ENCODE results near the gene ZNF12. TPM values are rescaled to one million over a fixed set of nuclear protein-coding genes. Genes with fewer than 3 reads are reported as not detected.

Gene ZNF12
- total RNA-seq, 3 donors from 2014 or later = 15.0 to 21.0 (median 17.7) TPM

DNA sequence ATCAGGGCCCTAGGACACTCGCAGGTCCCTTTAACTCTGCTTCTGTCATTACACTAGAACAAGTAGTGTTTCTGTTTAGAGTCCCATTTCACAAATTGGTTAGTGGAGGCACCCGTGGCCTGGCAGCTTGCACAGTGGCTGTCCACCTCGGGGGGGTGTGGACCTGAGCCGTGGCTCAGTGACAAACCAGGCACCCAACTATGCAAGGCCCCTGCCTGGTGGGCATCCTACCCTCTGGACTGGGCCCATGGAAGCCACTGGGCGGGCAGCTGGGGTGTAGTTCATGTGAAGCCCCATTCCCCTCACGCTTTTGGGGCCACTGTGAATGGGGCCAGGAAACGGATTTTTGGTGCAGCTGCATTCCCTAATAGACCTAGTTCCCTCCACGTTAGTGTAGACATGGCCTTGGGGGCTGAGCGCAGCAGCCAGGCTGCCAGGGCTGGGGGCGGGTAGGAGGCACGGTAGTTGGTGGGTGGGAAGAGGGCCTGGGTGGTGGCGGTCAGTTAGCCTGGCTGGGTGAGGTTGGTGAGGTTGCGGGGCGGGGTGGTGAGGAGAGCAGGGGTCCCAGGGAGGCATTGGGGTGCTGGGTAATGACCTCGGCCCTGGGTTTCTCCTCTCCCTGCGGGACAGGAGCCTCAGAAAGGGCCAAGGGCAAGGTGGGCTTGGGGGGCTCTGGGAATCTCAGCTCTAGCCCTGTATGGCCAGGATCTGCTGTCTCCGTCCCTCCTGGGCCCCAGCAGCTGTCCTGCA, 50.9 kb downstream of the ZNF12 start:
- H3K9me3 Mint-ChIP-seq = no peaks in the 10 kb centered on the region
- H3K36me3 Mint-ChIP-seq (ENCODE audit: insufficient read depth) = peaks cover 14% of the 10 kb centered on the region
- no peak for DNase-seq
- no peaks in the 10 kb centered on the region for H3K27me3 Mint-ChIP-seq (ENCODE audit: low read depth)
- H3K4me1 Mint-ChIP-seq (ENCODE audit: low read depth) = peaks cover 2% of the 10 kb centered on the region
- H3K4me3 Mint-ChIP-seq = no peak overlapping the region
- ATAC-seq = no peak

DNA sequence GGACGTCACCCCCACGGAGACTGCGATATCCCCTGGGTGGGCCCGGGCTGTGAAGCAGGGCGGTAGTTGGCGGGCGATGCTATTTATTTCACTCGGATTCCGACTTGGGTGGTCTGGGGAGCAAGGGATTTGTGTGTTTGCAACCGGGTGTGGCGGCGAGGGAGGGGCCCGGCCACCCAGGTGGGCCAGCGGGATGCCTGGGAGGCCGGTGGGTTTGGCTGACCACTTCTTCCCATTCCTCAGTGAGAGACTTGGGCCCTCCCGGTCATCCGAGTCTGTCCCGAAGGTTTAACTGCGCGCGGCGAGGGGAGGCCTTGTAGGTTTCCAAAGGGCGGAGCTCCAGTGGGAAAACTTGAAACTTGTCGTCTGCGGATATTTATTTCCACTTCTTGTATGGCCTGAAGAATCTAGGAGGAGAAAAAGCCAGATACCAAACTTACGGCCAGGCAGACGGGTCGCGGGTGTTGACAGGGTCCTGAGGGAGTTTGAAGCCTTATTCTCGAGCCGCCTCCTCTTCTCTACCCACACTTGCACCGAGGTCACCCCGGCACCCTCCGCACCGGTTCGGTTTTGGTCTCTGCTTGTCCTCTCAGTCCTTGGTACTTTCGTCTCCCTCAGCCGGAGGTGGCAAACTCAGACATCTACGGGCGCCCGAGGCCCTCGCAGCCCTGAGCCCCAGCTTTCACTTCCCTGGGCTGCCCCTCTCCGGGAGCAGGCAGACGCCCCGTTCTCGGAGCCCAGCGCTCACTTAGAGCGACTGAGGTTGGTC, 51.7 kb downstream of the ZNF12 start:
- no peak for DNase-seq

DNA sequence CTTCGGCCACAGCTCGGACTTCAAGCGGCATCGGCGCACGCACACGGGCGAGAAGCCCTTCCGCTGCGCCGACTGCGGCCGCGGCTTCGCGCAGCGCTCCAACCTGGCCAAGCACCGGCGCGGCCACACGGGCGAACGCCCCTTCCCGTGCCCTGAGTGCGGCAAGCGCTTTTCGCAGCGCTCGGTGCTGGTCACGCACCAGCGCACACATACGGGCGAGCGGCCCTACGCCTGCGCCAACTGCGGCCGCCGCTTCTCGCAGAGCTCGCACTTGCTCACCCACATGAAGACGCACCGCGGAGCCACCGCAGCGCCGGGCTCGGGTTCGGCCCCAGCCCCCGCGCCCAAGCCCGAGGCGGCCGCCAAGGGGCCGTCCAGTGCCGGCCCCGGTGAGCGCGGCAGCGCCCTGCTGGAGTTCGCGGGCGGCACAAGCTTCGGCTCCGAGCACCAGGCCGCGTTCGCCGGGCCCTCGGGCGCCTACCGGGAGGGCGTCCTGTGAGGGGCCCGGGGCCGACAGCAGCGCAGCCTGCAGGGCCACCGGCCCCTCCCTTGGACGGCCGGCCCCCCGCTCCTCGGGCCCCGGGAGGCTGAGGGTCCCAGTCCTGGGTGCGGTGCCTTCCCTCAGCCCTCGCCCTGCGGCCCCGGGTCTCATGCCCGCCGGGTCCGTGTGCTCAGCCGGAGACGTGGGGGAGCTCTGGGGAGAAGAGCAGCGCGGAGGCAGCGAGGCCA, 52.5 kb downstream of the ZNF12 start:
- ATAC-seq (no peak), DNase-seq (no peak)
- Mint-ChIP-seq H3K27me3 (ENCODE audit: low read depth) (no peaks in the 10 kb centered on the region), H3K9me3 (no peaks in the 10 kb centered on the region), H3K4me3 (no peak overlapping the region), H3K4me1 (ENCODE audit: low read depth) (peaks cover 2% of the 10 kb centered on the region), H3K36me3 (ENCODE audit: insufficient read depth) (peaks cover 23% of the 10 kb centered on the region)

More for the DNA sequence above, 51.7 kb downstream of the ZNF12 start:
- no peaks in the 10 kb centered on the region for H3K9me3 Mint-ChIP-seq
- H3K27me3 Mint-ChIP-seq (ENCODE audit: low read depth) = no peaks in the 10 kb centered on the region
- no peak for ATAC-seq
- H3K4me1 Mint-ChIP-seq (ENCODE audit: low read depth) = peaks cover 2% of the 10 kb centered on the region
- H3K36me3 Mint-ChIP-seq (ENCODE audit: insufficient read depth) = peaks cover 21% of the 10 kb centered on the region
- no peak overlapping the region for H3K4me3 Mint-ChIP-seq

DNA sequence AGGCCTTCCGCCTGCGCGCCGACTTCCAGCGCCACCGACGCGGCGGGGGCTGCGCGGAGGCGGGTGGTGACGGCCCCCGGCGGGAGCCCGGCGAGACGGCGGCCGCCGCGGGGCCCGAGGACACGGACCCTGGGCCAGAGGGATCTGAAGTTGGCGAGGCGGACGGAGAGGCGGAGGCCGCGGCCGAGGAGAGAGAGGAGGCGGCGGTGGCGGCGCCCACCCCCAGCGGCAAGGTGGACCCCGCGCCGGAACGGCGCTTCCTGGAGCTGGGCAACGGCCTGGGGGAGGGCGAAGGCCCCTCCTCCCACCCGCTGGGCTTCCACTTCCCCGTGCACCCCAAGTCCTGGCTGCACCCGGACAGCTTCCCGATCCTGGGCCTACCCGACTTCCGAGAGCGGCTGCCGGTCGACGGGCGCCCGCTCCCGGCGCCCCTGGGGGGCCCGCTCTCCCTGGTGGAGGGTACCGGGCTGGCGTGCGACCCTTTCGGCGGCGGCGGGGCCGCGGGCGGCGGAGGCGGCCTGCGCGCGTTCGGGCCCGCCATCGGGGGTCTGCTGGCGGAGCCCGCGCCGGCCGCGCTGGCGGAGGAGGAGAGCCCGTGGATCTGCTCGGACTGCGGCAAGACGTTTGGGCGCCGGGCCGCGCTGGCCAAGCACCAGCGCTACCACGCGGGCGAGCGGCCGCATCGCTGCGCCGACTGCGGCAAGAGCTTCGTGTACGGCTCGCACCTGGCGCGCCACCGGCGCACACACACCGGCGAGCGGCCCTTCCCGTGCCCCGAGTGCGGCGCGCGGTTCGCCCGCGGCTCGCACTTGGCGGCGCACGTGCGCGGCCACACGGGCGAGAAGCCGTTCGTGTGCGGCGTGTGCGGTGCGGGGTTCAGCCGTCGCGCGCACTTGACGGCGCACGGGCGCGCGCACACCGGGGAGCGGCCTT, 53.4 kb downstream of the ZNF12 start:
- no peak overlapping the region for H3K4me3 Mint-ChIP-seq
- H3K4me1 Mint-ChIP-seq (ENCODE audit: low read depth) = peaks cover 2% of the 10 kb centered on the region
- no peaks in the 10 kb centered on the region for H3K27me3 Mint-ChIP-seq (ENCODE audit: low read depth)
- peaks cover 23% of the 10 kb centered on the region for H3K36me3 Mint-ChIP-seq (ENCODE audit: insufficient read depth)
- DNase-seq (no peak), ATAC-seq (no peak)
- no peaks in the 10 kb centered on the region for H3K9me3 Mint-ChIP-seq

DNA sequence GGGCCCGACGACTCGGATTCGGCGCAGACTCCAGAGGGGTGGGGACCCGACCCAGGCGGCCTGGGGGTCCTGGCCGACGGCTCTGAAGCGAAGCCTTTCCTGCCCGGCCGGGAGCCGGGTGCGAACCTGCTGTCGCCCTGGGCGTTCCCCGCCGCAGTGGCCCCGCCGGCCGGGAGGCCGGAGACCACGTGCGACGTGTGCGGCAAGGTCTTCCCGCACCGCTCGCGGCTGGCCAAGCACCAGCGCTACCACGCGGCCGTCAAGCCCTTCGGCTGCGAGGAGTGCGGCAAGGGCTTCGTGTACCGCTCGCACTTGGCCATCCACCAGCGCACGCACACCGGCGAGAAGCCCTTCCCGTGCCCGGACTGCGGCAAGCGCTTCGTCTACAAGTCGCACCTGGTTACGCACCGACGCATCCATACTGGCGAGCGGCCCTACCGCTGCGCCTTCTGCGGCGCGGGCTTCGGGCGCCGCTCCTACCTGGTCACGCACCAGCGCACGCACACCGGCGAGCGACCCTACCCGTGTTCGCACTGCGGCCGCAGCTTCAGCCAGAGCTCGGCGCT, 54.2 kb downstream of the ZNF12 start:
- Mint-ChIP-seq H3K9me3 (no peaks in the 10 kb centered on the region), H3K4me1 (ENCODE audit: low read depth) (no peaks in the 10 kb centered on the region), H3K36me3 (ENCODE audit: insufficient read depth) (peaks cover 26% of the 10 kb centered on the region), H3K4me3 (no peak overlapping the region), H3K27me3 (ENCODE audit: low read depth) (no peaks in the 10 kb centered on the region)
- ATAC-seq (no peak), DNase-seq (no peak)

DNA sequence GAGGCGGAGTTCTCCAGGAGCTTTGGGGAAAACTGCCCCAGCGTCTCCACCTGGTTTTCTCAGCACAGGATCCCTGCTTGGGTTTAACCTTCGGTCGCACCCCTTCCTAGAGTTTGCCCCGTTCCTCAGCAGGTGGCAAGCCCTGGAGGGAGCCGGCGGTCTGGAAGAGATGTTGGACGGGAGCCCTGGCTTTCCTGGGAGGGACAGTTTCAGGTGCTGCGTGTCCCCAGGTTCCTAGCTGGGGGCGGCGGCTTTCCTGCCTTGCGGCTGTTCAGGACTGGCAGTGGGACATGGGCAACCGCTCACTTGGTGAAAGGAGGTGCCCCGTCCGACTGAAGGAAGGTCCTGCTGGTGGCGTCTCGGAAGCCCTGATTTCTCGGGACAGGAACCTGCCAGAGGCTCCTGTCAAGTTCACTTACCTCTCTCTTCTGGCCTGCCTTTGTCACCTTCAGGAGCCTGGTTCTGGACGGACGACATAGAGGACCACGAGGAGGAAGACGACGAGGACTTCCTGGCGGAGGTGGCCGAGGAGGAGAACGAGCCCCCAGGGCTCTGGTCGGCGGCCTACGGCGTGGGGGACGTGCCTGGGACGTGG, 54.8 kb downstream of the ZNF12 start:
- H3K9me3 Mint-ChIP-seq = no peaks in the 10 kb centered on the region
- no peaks in the 10 kb centered on the region for H3K27me3 Mint-ChIP-seq (ENCODE audit: low read depth)
- H3K4me3 Mint-ChIP-seq = no peak overlapping the region
- DNase-seq (no peak), ATAC-seq (no peak)
- no peaks in the 10 kb centered on the region for H3K4me1 Mint-ChIP-seq (ENCODE audit: low read depth)
- H3K36me3 Mint-ChIP-seq (ENCODE audit: insufficient read depth) = peaks cover 31% of the 10 kb centered on the region

DNA sequence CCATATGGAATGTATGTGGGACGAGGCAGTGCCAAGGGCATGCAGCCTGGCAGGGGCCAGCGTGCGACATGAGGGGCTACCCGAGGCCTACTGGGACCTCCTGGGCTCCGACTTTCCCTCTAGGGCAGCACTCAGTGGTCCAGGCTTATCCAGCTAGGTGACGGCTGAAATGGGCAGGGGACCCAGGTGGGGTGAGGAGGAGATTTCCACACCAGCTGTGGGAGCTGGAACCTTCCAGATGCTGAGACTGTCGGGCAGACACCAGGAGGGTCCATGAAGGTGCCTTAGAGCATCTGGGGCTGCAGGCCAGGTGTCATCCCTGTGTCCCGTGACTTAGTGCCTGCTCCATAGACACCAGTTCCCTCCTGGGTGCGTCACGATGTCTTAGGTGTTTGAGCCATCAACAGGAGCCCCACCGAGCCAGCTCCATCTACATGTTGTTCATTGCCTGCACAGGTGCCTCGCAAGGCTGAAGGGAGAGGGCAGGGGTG, 56.2 kb downstream of the ZNF12 start:
- Mint-ChIP-seq H3K9me3 (no peaks in the 10 kb centered on the region), H3K36me3 (ENCODE audit: insufficient read depth) (peaks cover 38% of the 10 kb centered on the region), H3K4me3 (no peak overlapping the region), H3K27me3 (ENCODE audit: low read depth) (no peaks in the 10 kb centered on the region), H3K4me1 (ENCODE audit: low read depth) (no peaks in the 10 kb centered on the region)
- ATAC-seq (no peak), DNase-seq (no peak)

DNA sequence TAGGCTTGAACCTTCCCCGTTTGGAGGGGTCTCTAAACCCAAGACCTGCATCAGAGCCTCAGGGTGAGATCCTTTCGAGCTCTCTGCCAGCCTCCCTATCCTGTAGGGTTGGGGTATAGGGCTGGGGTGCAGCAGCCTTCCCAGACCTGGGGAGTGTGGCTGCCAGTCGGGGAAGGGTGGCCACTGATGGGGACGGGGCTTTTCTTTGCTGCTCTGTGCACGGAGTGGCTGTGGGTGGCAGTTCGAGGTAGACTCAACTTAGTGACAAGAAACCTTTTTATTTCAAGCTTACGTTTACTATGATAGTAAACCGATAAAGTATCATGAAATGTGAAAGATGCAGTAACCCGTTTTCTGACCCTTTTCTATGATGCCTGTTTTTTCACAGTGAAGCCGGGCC, 56.7 kb downstream of the ZNF12 start:
- Mint-ChIP-seq H3K27me3 (ENCODE audit: low read depth) (no peaks in the 10 kb centered on the region), H3K36me3 (ENCODE audit: insufficient read depth) (peaks cover 33% of the 10 kb centered on the region), H3K9me3 (no peaks in the 10 kb centered on the region), H3K4me1 (ENCODE audit: low read depth) (no peaks in the 10 kb centered on the region), H3K4me3 (no peak overlapping the region)
- DNase-seq (no peak), ATAC-seq (no peak)

DNA sequence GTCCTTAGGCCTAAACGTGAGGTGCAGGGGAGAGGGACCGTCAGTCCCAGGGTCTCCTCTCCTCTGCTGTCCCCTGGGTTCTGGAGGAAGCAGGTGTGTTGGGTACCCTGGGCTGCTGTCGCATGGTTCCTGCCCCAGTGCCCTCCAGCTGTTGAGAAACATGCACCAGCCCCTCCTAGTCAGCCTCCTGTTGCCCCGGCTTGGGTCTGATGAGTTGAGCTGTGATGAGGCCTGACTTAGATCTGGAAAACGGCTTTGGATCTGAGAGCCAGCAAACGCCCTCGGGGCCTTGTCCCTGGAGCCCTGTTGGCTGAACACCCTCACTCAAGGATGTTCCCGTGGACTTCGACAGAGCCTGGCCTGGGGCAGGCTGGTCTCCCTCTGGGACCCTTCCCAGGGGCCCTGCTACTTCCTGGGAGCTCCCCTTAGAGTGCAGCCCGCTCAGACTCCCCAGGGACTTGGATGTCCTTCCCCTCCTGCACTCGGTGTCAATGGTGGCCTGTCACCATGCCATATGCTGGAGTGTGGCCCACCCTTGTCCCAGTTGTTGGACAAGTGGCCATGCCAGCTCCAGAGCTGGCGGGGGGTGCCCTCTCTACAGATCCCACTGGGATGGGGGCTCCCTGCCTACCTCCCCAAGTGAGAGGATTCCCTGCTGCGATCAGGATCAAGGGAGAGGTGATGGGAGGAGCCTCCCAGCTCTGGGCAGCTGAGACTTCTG, 57.3 kb downstream of the ZNF12 start:
- Mint-ChIP-seq H3K27me3 (ENCODE audit: low read depth) (no peaks in the 10 kb centered on the region), H3K36me3 (ENCODE audit: insufficient read depth) (peaks cover 29% of the 10 kb centered on the region)
- no peak for ATAC-seq

DNA sequence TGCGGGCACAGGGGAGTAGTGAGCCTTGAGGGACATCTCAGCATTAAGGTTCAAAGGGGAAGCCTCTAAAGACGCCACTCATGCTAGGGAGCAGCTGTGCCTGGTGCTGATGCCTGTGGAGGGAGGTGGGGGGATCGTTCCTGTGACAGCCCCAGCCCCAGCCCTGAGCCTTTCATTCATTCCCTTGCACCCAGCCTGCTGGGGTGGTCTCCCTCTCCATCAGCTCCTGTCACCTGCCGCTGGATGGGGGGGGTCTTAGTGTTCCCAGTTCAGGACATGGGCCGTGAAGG, 58.0 kb downstream of the ZNF12 start:
- H3K36me3 Mint-ChIP-seq (ENCODE audit: insufficient read depth) = peaks cover 30% of the 10 kb centered on the region
- H3K4me3 Mint-ChIP-seq = no peak overlapping the region
- no peaks in the 10 kb centered on the region for H3K9me3 Mint-ChIP-seq
- DNase-seq = no peak
- no peak for ATAC-seq
- no peaks in the 10 kb centered on the region for H3K27me3 Mint-ChIP-seq (ENCODE audit: low read depth)
- H3K4me1 Mint-ChIP-seq (ENCODE audit: low read depth) = no peaks in the 10 kb centered on the region

More for the DNA sequence above, 57.3 kb downstream of the ZNF12 start:
- Mint-ChIP-seq H3K9me3 (no peaks in the 10 kb centered on the region), H3K4me1 (ENCODE audit: low read depth) (no peaks in the 10 kb centered on the region), H3K4me3 (no peak overlapping the region)
- DNase-seq = no peak

DNA sequence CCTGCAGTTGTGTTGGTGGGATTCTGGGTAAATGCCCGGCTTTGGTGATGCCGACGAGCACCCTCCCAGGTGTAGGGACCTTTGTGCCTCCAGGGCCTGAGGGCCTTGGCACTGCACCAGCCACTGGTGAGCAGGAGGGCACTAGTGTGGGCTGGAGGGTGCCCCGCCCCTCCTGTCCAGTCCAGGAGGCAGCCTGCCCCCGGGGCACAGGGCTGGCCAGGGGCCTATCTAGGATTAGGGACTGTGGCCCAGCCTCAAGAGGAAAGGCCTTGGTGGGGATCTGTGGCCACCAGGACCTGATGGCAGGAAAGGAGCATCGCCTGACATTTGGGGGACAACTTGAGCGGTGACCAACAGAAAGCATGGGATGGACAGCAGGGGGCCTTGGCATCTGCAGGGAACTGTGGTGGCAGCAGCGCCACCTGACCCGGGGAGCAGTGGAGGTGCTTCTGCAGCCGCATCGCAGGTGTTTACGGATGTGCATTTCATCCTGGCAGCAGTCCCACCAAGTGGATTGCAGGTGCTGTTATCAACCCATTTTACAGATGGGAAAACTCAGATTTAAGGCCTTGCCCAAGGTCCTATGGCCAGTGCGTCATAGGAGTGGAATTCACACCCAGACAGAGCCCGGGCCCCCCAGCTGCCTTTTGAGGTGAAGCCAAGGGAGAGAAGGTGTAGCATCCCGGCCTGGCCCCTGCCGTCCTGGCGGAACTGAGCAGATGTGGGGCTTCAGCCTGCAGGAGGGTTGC, 58.5 kb downstream of the ZNF12 start:
- no peaks in the 10 kb centered on the region for H3K9me3 Mint-ChIP-seq
- H3K4me1 Mint-ChIP-seq (ENCODE audit: low read depth) = no peaks in the 10 kb centered on the region
- peaks cover 33% of the 10 kb centered on the region for H3K36me3 Mint-ChIP-seq (ENCODE audit: insufficient read depth)
- no peaks in the 10 kb centered on the region for H3K27me3 Mint-ChIP-seq (ENCODE audit: low read depth)
- no peak for DNase-seq
- H3K4me3 Mint-ChIP-seq = no peak overlapping the region
- no peak for ATAC-seq

DNA sequence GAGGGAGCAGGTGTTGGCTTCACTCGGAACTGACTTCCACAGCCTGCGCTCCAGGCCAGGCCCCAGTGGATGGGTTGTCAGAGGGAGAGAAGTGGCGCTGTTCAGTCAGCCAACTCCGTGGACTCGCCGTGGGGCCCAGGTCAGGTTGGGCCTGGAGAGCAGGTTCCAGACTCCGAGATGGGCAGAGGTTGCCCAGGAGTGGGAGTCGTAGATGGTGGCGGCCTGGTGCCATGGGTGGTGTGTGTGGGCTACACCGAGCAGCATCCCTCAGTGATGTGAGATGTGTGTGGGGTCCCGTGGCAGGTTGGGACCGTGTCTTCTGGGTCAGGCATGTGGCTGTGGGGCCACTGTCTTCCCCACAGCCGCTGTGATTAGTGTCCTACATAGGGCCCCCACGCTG, 59.2 kb downstream of the ZNF12 start:
- H3K9me3 Mint-ChIP-seq = no peaks in the 10 kb centered on the region
- H3K27me3 Mint-ChIP-seq (ENCODE audit: low read depth) = no peaks in the 10 kb centered on the region
- DNase-seq = no peak
- no peaks in the 10 kb centered on the region for H3K4me1 Mint-ChIP-seq (ENCODE audit: low read depth)
- no peak overlapping the region for H3K4me3 Mint-ChIP-seq
- peaks cover 33% of the 10 kb centered on the region for H3K36me3 Mint-ChIP-seq (ENCODE audit: insufficient read depth)
- no peak for ATAC-seq

Data from activated T-cell treated with anti-CD3 and anti-CD28 coated beads, Interleukin-2, amount 50 U/mL, for 4 hours (primary cell).